ENCODE results near the gene MDK. TPM values are rescaled to one million over a fixed set of nuclear protein-coding genes. Genes with fewer than 3 reads are reported as not detected.

The MDK gene
- total RNA-seq, 4 donors from 2014 or later = 5.0 to 25.0 (median 14.1) TPM

DNA sequence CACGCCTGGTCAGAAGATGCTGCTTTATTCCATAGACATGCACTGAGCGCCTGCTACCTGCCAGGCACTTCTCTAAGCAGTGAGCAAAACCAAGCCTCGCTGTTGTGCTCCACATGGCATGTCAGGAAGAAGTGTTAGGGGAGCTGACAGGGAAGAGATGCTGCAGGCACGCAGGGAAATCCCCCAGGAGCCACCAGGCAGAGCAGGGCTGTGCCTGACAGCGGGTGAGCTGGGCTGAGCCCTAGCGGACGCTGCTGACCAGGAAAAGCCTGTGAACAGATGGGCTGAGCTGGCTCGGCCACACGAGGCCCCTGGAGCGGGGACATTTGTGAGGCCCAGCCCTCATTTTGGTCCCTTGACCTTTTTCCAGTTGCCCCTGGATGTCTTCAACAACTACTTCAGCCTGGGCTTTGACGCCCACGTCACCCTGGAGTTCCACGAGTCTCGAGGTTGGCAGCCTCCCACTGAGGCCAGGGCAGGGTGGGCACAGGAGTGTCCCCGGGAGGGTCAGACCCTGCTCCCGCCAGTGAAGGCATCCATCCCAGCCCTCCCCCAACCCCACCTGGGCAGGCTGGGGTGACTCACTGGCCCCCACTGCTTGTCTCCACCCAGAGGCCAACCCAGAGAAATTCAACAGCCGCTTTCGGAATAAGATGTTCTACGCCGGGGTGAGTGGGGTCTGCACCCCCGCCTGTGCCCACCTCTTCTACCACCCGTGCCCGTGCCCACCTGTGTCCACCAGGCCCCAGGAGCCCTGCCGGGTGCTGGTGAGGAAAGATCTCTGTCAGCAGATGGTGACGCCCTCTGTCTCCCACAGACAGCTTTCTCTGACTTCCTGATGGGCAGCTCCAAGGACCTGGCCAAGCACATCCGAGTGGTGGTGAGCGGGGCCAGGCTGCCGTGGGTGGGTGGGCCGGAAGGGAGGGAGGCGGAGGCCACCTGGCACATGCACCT is 7.4 kb upstream of the MDK start:
- peaks cover 0 to 6% (median 0%) of the 10 kb centered on the region in 3 donors for H3K4me1 ChIP-seq
- ATAC-seq = no peak
- H3K9me3 ChIP-seq = no peaks in the 10 kb centered on the region
- H3K27ac ChIP-seq = no peak overlapping the region
- WGBS, 2 donors (ENCODE audit: low coverage in 1 of 2) = 86 to 100% methylated on average over 1 to 9 of the region's 30 CpGs
- H3K4me3 ChIP-seq = no peak overlapping the region
- TF ChIP-seq, protein P1, sequence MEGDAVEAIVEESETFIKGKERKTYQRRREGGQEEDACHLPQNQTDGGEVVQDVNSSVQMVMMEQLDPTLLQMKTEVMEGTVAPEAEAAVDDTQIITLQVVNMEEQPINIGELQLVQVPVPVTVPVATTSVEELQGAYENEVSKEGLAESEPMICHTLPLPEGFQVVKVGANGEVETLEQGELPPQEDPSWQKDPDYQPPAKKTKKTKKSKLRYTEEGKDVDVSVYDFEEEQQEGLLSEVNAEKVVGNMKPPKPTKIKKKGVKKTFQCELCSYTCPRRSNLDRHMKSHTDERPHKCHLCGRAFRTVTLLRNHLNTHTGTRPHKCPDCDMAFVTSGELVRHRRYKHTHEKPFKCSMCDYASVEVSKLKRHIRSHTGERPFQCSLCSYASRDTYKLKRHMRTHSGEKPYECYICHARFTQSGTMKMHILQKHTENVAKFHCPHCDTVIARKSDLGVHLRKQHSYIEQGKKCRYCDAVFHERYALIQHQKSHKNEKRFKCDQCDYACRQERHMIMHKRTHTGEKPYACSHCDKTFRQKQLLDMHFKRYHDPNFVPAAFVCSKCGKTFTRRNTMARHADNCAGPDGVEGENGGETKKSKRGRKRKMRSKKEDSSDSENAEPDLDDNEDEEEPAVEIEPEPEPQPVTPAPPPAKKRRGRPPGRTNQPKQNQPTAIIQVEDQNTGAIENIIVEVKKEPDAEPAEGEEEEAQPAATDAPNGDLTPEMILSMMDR (IDR thresholded peaks at IDR 0.05) = no peak
- TF ChIP-seq EP300 (IDR thresholded peaks at IDR 0.05) (no peak), POLR2AphosphoS5 (IDR thresholded peaks at IDR 0.05) (no peak), POLR2A (IDR thresholded peaks at IDR 0.05) (no peak)
- no peaks in the 10 kb centered on the region for H3K27me3 ChIP-seq
- H3K36me3 ChIP-seq = peaks cover 0 to 90% of the 10 kb centered on the region in 2 donors

GRCh38 chr11:46374815-46375214 is 6.7 kb upstream of the MDK start:
- Histone ChIP-seq H3K4me3 (no peak overlapping the region), H3K36me3 (peaks cover 0 to 84% of the 10 kb centered on the region in 2 donors)

DNA sequence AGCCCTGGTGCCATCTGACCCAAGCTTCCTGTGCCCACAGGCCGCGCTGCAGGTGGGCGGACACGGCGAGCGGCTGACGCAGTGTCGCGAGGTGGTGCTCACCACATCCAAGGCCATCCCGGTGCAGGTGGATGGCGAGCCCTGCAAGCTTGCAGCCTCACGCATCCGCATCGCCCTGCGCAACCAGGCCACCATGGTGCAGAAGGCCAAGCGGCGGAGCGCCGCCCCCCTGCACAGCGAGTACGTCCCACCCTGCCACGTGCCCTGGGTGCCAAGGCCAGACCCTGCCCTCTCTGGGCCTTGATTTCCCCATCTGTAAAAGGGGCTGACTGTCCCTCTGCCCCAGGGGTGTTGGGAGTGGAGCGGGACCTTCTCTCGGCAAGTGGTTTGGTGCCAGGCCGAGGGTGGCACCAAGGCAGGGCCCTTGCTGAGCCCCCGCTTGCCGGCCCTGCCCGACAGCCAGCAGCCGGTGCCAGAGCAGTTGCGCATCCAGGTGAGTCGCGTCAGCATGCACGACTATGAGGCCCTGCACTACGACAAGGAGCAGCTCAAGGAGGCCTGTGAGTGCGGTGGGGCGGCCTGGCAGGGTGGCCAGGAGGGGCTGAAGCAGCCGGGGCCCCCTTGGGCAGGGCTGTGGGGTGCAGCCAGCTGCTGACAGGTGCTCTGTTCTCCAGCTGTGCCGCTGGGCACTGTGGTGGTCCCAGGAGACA is 5.9 kb upstream of the MDK start:
- Histone ChIP-seq H3K27me3 (peaks cover 1% of the 10 kb centered on the region), H3K4me3 (no peak overlapping the region), H3K9me3 (no peaks in the 10 kb centered on the region), H3K36me3 (peaks cover 0 to 77% of the 10 kb centered on the region in 2 donors), H3K4me1 (peaks cover 0 to 13% (median 0%) of the 10 kb centered on the region in 3 donors), H3K27ac (no peak overlapping the region)
- TF ChIP-seq, protein P1 (IDR thresholded peaks at IDR 0.05) = no peak
- TF ChIP-seq POLR2AphosphoS5 (IDR thresholded peaks at IDR 0.05) (no peak), POLR2A (IDR thresholded peaks at IDR 0.05) (no peak), EP300 (IDR thresholded peaks at IDR 0.05) (no peak)
- ATAC-seq = no peak
- WGBS, 2 donors (ENCODE audit: low coverage in 1 of 2) = 40 to 93% methylated on average over 2 to 6 of the region's 38 CpGs

More at GRCh38 chr11:46374815-46375214, 6.7 kb upstream of the MDK start:
- no peak for ATAC-seq
- H3K27ac ChIP-seq = no peak overlapping the region
- H3K27me3 ChIP-seq = no peaks in the 10 kb centered on the region
- H3K4me1 ChIP-seq = peaks cover 0 to 6% (median 0%) of the 10 kb centered on the region in 3 donors
- no peak for TF ChIP-seq POLR2AphosphoS5 (IDR thresholded peaks at IDR 0.05)
- no peak for TF ChIP-seq POLR2A (IDR thresholded peaks at IDR 0.05)
- TF ChIP-seq, protein P1 (IDR thresholded peaks at IDR 0.05) = no peak
- TF ChIP-seq EP300 (IDR thresholded peaks at IDR 0.05) = no peak
- no peaks in the 10 kb centered on the region for H3K9me3 ChIP-seq
- 87 to 91% methylated on average over 2 to 4 of the region's 15 CpGs for WGBS, 2 donors (ENCODE audit: low coverage in 1 of 2)

- H3K27ac ChIP-seq = no peak overlapping the region
These were observed 5.0 kb upstream of the MDK start for GRCh38 chr11:46376258-46377050.

More at GRCh38 chr11:46376258-46377050, 5.0 kb upstream of the MDK start:
- Histone ChIP-seq H3K36me3 (peaks cover 0 to 68% of the 10 kb centered on the region in 2 donors), H3K27me3 (peaks cover 10% of the 10 kb centered on the region), H3K9me3 (no peaks in the 10 kb centered on the region), H3K4me3 (no peak overlapping the region), H3K4me1 (peaks cover 0 to 22% (median 0%) of the 10 kb centered on the region in 3 donors)
- no peak for ATAC-seq
- 72% methylated on average over 12 of the region's 19 CpGs; no CpG with 5 or more reads in 1 of the 2 donors for WGBS, 2 donors (ENCODE audit: low coverage in 1 of 2)
- TF ChIP-seq POLR2A (IDR thresholded peaks at IDR 0.05) (no peak), EP300 (IDR thresholded peaks at IDR 0.05) (no peak), POLR2AphosphoS5 (IDR thresholded peaks at IDR 0.05) (no peak)
- TF ChIP-seq, protein P1 (IDR thresholded peaks at IDR 0.05) = no peak

Data from gastroesophageal sphincter (tissue), 4 donors.